ENCODE measurements around the gene CASQ2.

The CASQ2 gene

GRCh38 chr1:115727706-115728249, 40.7 kb downstream of the CASQ2 start:
- no peak for DNase-seq

- DNase-seq = no peak
These were observed 41.9 kb downstream of the CASQ2 start for GRCh38 chr1:115726570-115726969.

- DNase-seq = no peak
These were observed 42.4 kb downstream of the CASQ2 start for GRCh38 chr1:115726161-115726560.

GRCh38 chr1:115725600-115725999, 42.9 kb downstream of the CASQ2 start:
- no peak for DNase-seq

- DNase-seq = no peak
These were observed 44.8 kb downstream of the CASQ2 start for GRCh38 chr1:115723756-115724155.

GRCh38 chr1:115722221-115722620, 46.3 kb downstream of the CASQ2 start:
- DNase-seq = no peak

GRCh38 chr1:115719285-115719684, 49.2 kb downstream of the CASQ2 start:
- no peak for DNase-seq

GRCh38 chr1:115718011-115718754, 50.3 kb downstream of the CASQ2 start:
- DNase-seq = no peak

GRCh38 chr1:115717541-115717940, 51.0 kb downstream of the CASQ2 start:
- DNase-seq = no peak

- no peak for DNase-seq
These were observed 53.9 kb downstream of the CASQ2 start for GRCh38 chr1:115714572-115715141.

- DNase-seq = no peak
These were observed 54.6 kb downstream of the CASQ2 start for GRCh38 chr1:115713906-115714305.

GRCh38 chr1:115712911-115713609, 55.5 kb downstream of the CASQ2 start:
- DNase-seq = no peak

GRCh38 chr1:115710859-115711624, 57.5 kb downstream of the CASQ2 start:
- DNase-seq = no peak

- no peak for DNase-seq
These were observed 61.7 kb downstream of the CASQ2 start for GRCh38 chr1:115706587-115707425.

GRCh38 chr1:115705963-115706362, 62.6 kb downstream of the CASQ2 start:
- DNase-seq = no peak

GRCh38 chr1:115705085-115705951, 63.2 kb downstream of the CASQ2 start:
- DNase-seq = no peak

- DNase-seq = no peak
These were observed 65.6 kb downstream of the CASQ2 start for GRCh38 chr1:115702959-115703358.

GRCh38 chr1:115701090-115701489, 67.4 kb downstream of the CASQ2 start:
- DNase-seq = no peak

- no peak for DNase-seq
These were observed 70.9 kb downstream of the CASQ2 start for GRCh38 chr1:115697619-115698018.

GRCh38 chr1:115694805-115695204, 73.7 kb downstream of the CASQ2 start:
- DNase-seq = no peak

- DNase-seq = no peak
These were observed 76.3 kb downstream of the CASQ2 start for GRCh38 chr1:115692224-115692623.
